Stimulated activated CD4-positive, alpha-beta T cell treated with anti-CD3 and anti-CD28 coated beads, Interleukin-15, amount 100 ng/mL, for 1 hour (primary cell): ENCODE results near the gene IRF2BP1.
"Not testable (repeated sequence)": the region's sequence is repeated elsewhere in the genome, so short reads cannot be mapped to it uniquely, and the experiment has no call there.

Experiments used
- DNase-seq, 2 donors: peaks; one replicate each; pipeline ENCODE4 v3.0.0-alpha.2; 2020; ENCODE audit warnings: low read depth in 1 of 2, low spot score in 1 of 2

The IRF2BP1 gene

GRCh38 chr19:45902651-45903625 lies 17.0 kb upstream of the IRF2BP1 start:
- DNase-seq: peak; percentile 100

- DNase-seq: no peak
These were observed 16.1 kb upstream of the IRF2BP1 start, which contains the start of gene MYPOP for GRCh38 chr19:45901912-45902650. Gene MYPOP, minus strand, starts transcription at chr19:45902613. Its CDS starts 840 bp downstream, at chr19:45901773.

- no peak for DNase-seq
These were observed 15.5 kb upstream of the IRF2BP1 start for GRCh38 chr19:45901432-45901911.

- no peak for DNase-seq
These were observed 14.9 kb upstream of the IRF2BP1 start for GRCh38 chr19:45900738-45901431.

GRCh38 chr19:45899919-45900589 lies 14.1 kb upstream of the IRF2BP1 start:
- no peak for DNase-seq

GRCh38 chr19:45899253-45899652 lies 13.3 kb upstream of the IRF2BP1 start:
- DNase-seq: no peak

- DNase-seq: no peak
These were observed 11.4 kb upstream of the IRF2BP1 start for GRCh38 chr19:45897261-45897812.

GRCh38 chr19:45895983-45896599 lies 10.2 kb upstream of the IRF2BP1 start:
- not testable (repeated sequence) for DNase-seq

GRCh38 chr19:45895519-45895972 lies 9.6 kb upstream of the IRF2BP1 start:
- no peak for DNase-seq

- no peak for DNase-seq
These were observed 4.9 kb upstream of the IRF2BP1 start for GRCh38 chr19:45890877-45891276.

- DNase-seq: no peak
These were observed 3.4 kb upstream of the IRF2BP1 start for GRCh38 chr19:45889210-45889885.

GRCh38 chr19:45887200-45887710 lies 1.3 kb upstream of the IRF2BP1 start:
- DNase-seq: no peak

- peak; percentile 74 to 77 for DNase-seq
These were observed 672 bp upstream of the IRF2BP1 start for GRCh38 chr19:45886427-45887199.

- DNase-seq: no peak
These were observed 1.0 kb downstream of the IRF2BP1 start for GRCh38 chr19:45884682-45885555.

GRCh38 chr19:45883881-45884681 lies 1.9 kb downstream of the IRF2BP1 start:
- no peak for DNase-seq

GRCh38 chr19:45883586-45883880 lies 2.4 kb downstream of the IRF2BP1 start:
- no peak for DNase-seq
